PC-3 (cell line): ENCODE results near the gene SLC16A3. TPM values are rescaled to one million over a fixed set of nuclear protein-coding genes. Genes with fewer than 3 reads are reported as not detected.

ENCODE experiments used
- ATAC-seq: fragments of 200-7000 bp; cut with Tn5 transposase; 2 replicates; pipeline ENCODE4 v1.9.1; 2020; ENCODE audit warnings: mild to moderate bottlenecking, moderate library complexity
- BruUV-seq: library from RNA; stranded (reverse); fragments of 400-500 nt; replicated peaks from 2 replicates; lab custom pipeline; 2021; lab: Mats Ljungman, UMichigan
- CTCF ChIA-PET: fragments of 300-600 bp; sonication (Branson Sonifier 250); formaldehyde crosslinking; loops from one replicate; lab custom pipeline; 2022; ENCODE audit warnings: antibody characterized with exemption; lab: Charles Lee
- POLR2A ChIA-PET: fragments of 300-600 bp; sonication (Branson Sonifier 250); formaldehyde crosslinking; loops from one replicate; lab custom pipeline; 2022; ENCODE audit warnings: antibody characterized with exemption; ENCODE audit not compliant: unreplicated experiment; lab: Charles Lee
- DNase-seq: peaks from one replicate; pipeline ENCODE4 v3.0.0-alpha.2; 2015
- H2AFZ ChIP-seq: fragments of 300-600 bp; sonication (generic); 2 replicates; pipeline ENCODE4 v1.6.0; 2016; ENCODE audit warnings: antibody characterized with exemption, low read length
- H3F3A ChIP-seq: fragments of 300-600 bp; sonication (generic); one replicate; pipeline ENCODE4 v1.6.0; 2017; ENCODE audit warnings: antibody characterized with exemption, low read length, control low read depth, mild to moderate bottlenecking; ENCODE audit not compliant: unreplicated experiment
- H3K27ac ChIP-seq: fragments of 300-600 bp; sonication (generic); 2 replicates; pipeline ENCODE4 v1.5.1; 2016; ENCODE audit warnings: mild to moderate bottlenecking, low read length
- H3K27me3 ChIP-seq: fragments of 300-600 bp; sonication (generic); 2 replicates; pipeline ENCODE4 v1.6.1; 2016; ENCODE audit warnings: low read length, mixed read lengths
- H3K36me3 ChIP-seq: fragments of 300-600 bp; sonication (generic); 2 replicates; pipeline ENCODE4 v1.6.1; 2016; ENCODE audit warnings: low read depth, mixed run types, low read length, mixed read lengths
- H3K4me1 ChIP-seq: fragments of 300-600 bp; sonication (generic); 2 replicates; pipeline ENCODE4 v1.5.1; 2016; ENCODE audit warnings: low read length; ENCODE audit not compliant: insufficient read depth
- H3K4me2 ChIP-seq: fragments of 300-600 bp; sonication (generic); 2 replicates; pipeline ENCODE4 v1.6.0; 2016; ENCODE audit warnings: low read length
- H3K4me3 ChIP-seq: fragments of 300-600 bp; sonication (generic); 2 replicates; pipeline ENCODE4 v1.5.1; 2016; ENCODE audit warnings: mild to moderate bottlenecking, low read length, mixed read lengths
- H3K79me2 ChIP-seq: fragments of 300-600 bp; sonication (generic); 2 replicates; pipeline ENCODE4 v1.6.1; 2017; ENCODE audit warnings: low read length, mixed read lengths
- H3K9ac ChIP-seq: fragments of 300-600 bp; sonication (generic); 2 replicates; pipeline ENCODE4 v1.6.0; 2016; ENCODE audit warnings: mild to moderate bottlenecking, low read length
- H3K9me2 ChIP-seq: fragments of 300-600 bp; sonication (generic); replicated peaks from 2 replicates; pipeline ENCODE4 v1.6.1; 2016; ENCODE audit warnings: mixed run types, low read length, mixed read lengths
- H3K9me3 ChIP-seq: fragments of 300-600 bp; sonication (generic); 2 replicates; pipeline ENCODE4 v1.6.1; 2016; ENCODE audit warnings: low read length, mixed read lengths
- H4K20me1 ChIP-seq: fragments of 300-600 bp; sonication (generic); 2 replicates; pipeline ENCODE4 v1.6.1; 2016; ENCODE audit warnings: low read length, mixed read lengths
- EZH2 ChIP-seq: fragments of 300-600 bp; sonication (generic); IDR thresholded peaks from one replicate; pipeline ENCODE4 v1.6.1; 2017; ENCODE audit warnings: antibody characterized with exemption, mild to moderate bottlenecking, low read length; ENCODE audit not compliant: unreplicated experiment
- EZH2phosphoT487 ChIP-seq: fragments of 300-600 bp; sonication (generic); IDR thresholded peaks from 2 replicates; pipeline ENCODE4 v1.6.1; 2018; ENCODE audit warnings: mild to moderate bottlenecking, antibody characterized with exemption, low read length, borderline replicate concordance
- intact Hi-C: fragments of 100-400 bp; cut with micrococcal nuclease; formaldehyde crosslinking; loops from 2 replicates; pipeline ENCODE4 v1.9.0; 2023
- total RNA-seq: library from RNA; depleted of rRNA; stranded (reverse); fragments of >200 nt; gene quantifications from 2 replicates; pipeline ENCODE4 v1.2.3, GENCODE V29; 2014
- TF ChIP-seq, protein P1 (sequence below): fragments of 300-600 bp; sonication (generic); conservative IDR thresholded peaks from 2 replicates; pipeline ENCODE4 v1.5.1; 2017; ENCODE audit warnings: antibody characterized with exemption, low read depth, mild to moderate bottlenecking, low read length

Gene SLC16A3
- total RNA-seq, 1 experiment from 2014 or later = 286 TPM

DNA sequence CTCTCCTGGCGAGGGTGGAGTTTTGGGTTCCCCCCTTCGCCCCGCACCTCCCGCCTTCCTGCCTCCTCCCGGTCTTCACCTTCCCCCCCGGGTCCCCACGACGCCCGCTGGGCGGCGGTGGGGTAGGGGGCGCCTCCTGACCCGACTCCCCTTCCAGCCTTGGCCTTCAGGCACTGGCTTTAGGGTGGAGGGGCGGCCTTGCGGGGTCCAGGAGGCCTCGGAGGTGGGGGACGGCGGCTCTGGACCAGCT, 2.4 kb downstream of the SLC16A3 start:
- no TSS peak for BruUV-seq
- Histone ChIP-seq H3K79me2 (peaks cover 81% of the 10 kb centered on the region), H4K20me1 (peaks cover 58% of the 10 kb centered on the region), H3K4me3 (peak overlapping the region; percentile 84), H2AFZ (no peak overlapping the region), H3K9ac (peak overlapping the region; percentile 93), H3K4me1 (peaks cover 53% of the 10 kb centered on the region), H3K36me3 (peaks cover 22% of the 10 kb centered on the region; the same call in 1 of the 2 replicates), H3K4me2 (peak overlapping the region; percentile 90), H3F3A (no peaks in the 10 kb centered on the region), H3K27me3 (no peaks in the 10 kb centered on the region), H3K9me3 (no peaks in the 10 kb centered on the region), H3K9me2 (no peaks in the 10 kb centered on the region), H3K27ac (peak overlapping the region; percentile 78)
- ChIA-PET CTCF (no interaction called here), POLR2A (no interaction called here)
- peak; percentile 12 for ATAC-seq
- TF ChIP-seq, protein P1, sequence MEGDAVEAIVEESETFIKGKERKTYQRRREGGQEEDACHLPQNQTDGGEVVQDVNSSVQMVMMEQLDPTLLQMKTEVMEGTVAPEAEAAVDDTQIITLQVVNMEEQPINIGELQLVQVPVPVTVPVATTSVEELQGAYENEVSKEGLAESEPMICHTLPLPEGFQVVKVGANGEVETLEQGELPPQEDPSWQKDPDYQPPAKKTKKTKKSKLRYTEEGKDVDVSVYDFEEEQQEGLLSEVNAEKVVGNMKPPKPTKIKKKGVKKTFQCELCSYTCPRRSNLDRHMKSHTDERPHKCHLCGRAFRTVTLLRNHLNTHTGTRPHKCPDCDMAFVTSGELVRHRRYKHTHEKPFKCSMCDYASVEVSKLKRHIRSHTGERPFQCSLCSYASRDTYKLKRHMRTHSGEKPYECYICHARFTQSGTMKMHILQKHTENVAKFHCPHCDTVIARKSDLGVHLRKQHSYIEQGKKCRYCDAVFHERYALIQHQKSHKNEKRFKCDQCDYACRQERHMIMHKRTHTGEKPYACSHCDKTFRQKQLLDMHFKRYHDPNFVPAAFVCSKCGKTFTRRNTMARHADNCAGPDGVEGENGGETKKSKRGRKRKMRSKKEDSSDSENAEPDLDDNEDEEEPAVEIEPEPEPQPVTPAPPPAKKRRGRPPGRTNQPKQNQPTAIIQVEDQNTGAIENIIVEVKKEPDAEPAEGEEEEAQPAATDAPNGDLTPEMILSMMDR = no peak
- TF ChIP-seq EZH2 = no peak
- no peak for TF ChIP-seq EZH2phosphoT487
- intact Hi-C loops = no loop called here
- DNase-seq = no peak

DNA sequence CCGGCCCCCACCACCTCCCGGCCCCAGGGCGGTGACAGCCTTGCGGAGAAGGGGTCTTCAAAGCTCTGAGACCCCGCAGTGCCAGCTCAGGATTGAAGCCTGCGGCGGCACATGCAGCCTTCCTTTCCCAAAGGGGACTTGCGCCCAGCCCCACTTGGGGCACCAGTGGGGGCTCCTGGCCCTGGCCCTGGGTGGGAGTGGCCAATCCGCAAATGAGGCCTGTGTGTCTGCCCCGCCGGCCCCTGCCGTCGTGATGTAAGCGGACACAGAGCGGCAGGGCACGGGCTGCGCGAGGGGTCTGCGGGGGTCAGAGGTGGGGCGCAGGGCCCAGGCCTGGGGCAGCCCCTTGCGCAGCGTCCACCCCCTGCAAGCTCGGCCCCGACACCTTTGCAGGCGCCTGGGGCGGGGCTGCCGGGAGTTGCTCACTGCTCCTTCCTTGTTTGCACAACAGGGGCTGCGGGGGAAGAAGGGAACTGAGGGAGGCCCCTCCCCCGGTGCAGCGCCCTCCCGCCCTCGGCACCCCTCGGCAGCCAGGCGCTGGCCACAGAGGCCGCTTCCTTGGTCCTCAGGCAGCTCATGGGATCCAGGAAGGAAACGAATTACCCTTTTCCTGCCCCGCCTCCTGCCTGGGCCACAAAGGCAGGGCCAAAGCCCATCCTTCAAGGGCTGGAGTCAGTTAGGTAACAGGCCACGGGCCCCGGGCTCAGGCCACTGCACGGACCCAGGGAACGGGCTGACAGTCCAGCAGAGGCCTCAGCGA, 2.9 kb downstream of the SLC16A3 start:
- no peak for TF ChIP-seq EZH2
- TF ChIP-seq, protein P1 = no peak
- no peak for TF ChIP-seq EZH2phosphoT487
- BruUV-seq = no TSS peak
- H4K20me1 ChIP-seq = peaks cover 62% of the 10 kb centered on the region
- no peaks in the 10 kb centered on the region for H3K27me3 ChIP-seq
- H3K4me1 ChIP-seq = peaks cover 53% of the 10 kb centered on the region
- ChIA-PET POLR2A (interaction anchor here (0.6 kb wide), 1 partner anchor 39 kb away, joined by 4 read pairs; no protein-coding TSS in a partner anchor), CTCF (interaction anchor here (0.6 kb wide), 2 partner anchors 26 to 31 kb away, joined by 3 read pairs; no protein-coding TSS in a partner anchor)
- H2AFZ ChIP-seq = no peak overlapping the region
- intact Hi-C loops = no loop called here
- peak overlapping the region; percentile 78 for H3K27ac ChIP-seq
- H3K79me2 ChIP-seq = peaks cover 86% of the 10 kb centered on the region
- ATAC-seq (peak; percentile 25), DNase-seq (peak; percentile 58)
- peak overlapping the region; percentile 93 for H3K9ac ChIP-seq
- peaks cover 27% of the 10 kb centered on the region; the same call in 1 of the 2 replicates for H3K36me3 ChIP-seq
- no peaks in the 10 kb centered on the region for H3F3A ChIP-seq
- no peaks in the 10 kb centered on the region for H3K9me3 ChIP-seq
- no peaks in the 10 kb centered on the region for H3K9me2 ChIP-seq
- H3K4me3 ChIP-seq = peak overlapping the region; percentile 84
- peak overlapping the region; percentile 90 for H3K4me2 ChIP-seq

GRCh38 chr17:82232322-82232820, 3.5 kb downstream of the SLC16A3 start:
- ChIA-PET CTCF (no interaction called here), POLR2A (no interaction called here)
- Histone ChIP-seq H3K9ac (no peak overlapping the region), H3K79me2 (peaks cover 92% of the 10 kb centered on the region), H3K27ac (peak overlapping the region; percentile 78), H3K36me3 (peaks cover 32% of the 10 kb centered on the region), H3K4me3 (peak overlapping the region; percentile 84; the same call in 1 of the 2 replicates), H3F3A (no peaks in the 10 kb centered on the region), H3K4me1 (peaks cover 53% of the 10 kb centered on the region), H3K27me3 (no peaks in the 10 kb centered on the region), H4K20me1 (peaks cover 68% of the 10 kb centered on the region), H2AFZ (no peak overlapping the region), H3K4me2 (peak overlapping the region; percentile 90), H3K9me2 (no peaks in the 10 kb centered on the region), H3K9me3 (no peaks in the 10 kb centered on the region)
- intact Hi-C loops = no loop called here
- no peak for ATAC-seq
- TF ChIP-seq, protein P1 = no peak
- DNase-seq = no peak
- BruUV-seq = no TSS peak
